ENCODE measurements around the gene TXK.

DNA sequence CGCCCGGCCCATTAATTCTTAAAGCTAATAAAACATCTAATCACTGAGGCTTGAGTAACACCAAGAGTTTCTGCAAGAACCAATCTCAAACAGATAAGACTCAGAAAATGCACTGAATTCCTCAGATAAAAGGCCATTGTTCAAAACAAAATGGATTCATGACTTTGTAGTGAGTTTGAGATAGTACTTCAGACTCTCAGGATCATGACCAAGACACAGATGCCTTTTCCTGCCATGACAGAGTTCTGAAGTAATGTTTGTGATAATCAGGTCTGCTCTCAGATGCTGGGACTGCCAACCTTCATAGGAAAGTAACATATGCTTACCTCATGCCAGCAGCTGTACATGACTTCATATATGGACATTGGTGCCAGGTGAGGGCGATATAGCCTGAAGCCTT lies 62.9 kb downstream of the TXK start:
- TF ChIP-seq, protein P1, sequence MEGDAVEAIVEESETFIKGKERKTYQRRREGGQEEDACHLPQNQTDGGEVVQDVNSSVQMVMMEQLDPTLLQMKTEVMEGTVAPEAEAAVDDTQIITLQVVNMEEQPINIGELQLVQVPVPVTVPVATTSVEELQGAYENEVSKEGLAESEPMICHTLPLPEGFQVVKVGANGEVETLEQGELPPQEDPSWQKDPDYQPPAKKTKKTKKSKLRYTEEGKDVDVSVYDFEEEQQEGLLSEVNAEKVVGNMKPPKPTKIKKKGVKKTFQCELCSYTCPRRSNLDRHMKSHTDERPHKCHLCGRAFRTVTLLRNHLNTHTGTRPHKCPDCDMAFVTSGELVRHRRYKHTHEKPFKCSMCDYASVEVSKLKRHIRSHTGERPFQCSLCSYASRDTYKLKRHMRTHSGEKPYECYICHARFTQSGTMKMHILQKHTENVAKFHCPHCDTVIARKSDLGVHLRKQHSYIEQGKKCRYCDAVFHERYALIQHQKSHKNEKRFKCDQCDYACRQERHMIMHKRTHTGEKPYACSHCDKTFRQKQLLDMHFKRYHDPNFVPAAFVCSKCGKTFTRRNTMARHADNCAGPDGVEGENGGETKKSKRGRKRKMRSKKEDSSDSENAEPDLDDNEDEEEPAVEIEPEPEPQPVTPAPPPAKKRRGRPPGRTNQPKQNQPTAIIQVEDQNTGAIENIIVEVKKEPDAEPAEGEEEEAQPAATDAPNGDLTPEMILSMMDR (IDR thresholded peaks at IDR 0.05 in 2 of 3, conservative IDR thresholded peaks at IDR 0.05 in 1 of 3; ENCODE audit: borderline replicate concordance in 1 of 3, insufficient read depth in 1 of 3, low read depth in 2 of 3, low read length in 2 of 3): no peak
- TF ChIP-seq POLR2A (IDR thresholded peaks at IDR 0.05; ENCODE audit: borderline replicate concordance, extremely low read depth, insufficient read depth, insufficient read length): no peak
- no peak for TF ChIP-seq EZH2 (IDR thresholded peaks at IDR 0.05)
- no peak for TF ChIP-seq CEBPB (IDR thresholded peaks at IDR 0.05; ENCODE audit: low read depth)
- no peak for TF ChIP-seq POLR2AphosphoS5 (IDR thresholded peaks at IDR 0.05; ENCODE audit: low read depth, low read length)
- TF ChIP-seq ELF1 (IDR thresholded peaks at IDR 0.05; ENCODE audit: borderline replicate concordance, low read depth): no peak
- TF ChIP-seq SRF (IDR thresholded peaks at IDR 0.05; ENCODE audit: low read depth): no peak
- TF ChIP-seq, protein P2, sequence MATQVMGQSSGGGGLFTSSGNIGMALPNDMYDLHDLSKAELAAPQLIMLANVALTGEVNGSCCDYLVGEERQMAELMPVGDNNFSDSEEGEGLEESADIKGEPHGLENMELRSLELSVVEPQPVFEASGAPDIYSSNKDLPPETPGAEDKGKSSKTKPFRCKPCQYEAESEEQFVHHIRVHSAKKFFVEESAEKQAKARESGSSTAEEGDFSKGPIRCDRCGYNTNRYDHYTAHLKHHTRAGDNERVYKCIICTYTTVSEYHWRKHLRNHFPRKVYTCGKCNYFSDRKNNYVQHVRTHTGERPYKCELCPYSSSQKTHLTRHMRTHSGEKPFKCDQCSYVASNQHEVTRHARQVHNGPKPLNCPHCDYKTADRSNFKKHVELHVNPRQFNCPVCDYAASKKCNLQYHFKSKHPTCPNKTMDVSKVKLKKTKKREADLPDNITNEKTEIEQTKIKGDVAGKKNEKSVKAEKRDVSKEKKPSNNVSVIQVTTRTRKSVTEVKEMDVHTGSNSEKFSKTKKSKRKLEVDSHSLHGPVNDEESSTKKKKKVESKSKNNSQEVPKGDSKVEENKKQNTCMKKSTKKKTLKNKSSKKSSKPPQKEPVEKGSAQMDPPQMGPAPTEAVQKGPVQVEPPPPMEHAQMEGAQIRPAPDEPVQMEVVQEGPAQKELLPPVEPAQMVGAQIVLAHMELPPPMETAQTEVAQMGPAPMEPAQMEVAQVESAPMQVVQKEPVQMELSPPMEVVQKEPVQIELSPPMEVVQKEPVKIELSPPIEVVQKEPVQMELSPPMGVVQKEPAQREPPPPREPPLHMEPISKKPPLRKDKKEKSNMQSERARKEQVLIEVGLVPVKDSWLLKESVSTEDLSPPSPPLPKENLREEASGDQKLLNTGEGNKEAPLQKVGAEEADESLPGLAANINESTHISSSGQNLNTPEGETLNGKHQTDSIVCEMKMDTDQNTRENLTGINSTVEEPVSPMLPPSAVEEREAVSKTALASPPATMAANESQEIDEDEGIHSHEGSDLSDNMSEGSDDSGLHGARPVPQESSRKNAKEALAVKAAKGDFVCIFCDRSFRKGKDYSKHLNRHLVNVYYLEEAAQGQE (IDR thresholded peaks at IDR 0.05; ENCODE audit: low read depth): no peak
- no peak for TF ChIP-seq EGR1 (IDR thresholded peaks at IDR 0.05; ENCODE audit: low read depth)
- TF ChIP-seq ZBTB33 (IDR thresholded peaks at IDR 0.05; ENCODE audit: extremely low read depth, insufficient replicate concordance, low read length): no peak
- no peak for TF ChIP-seq YY1 (IDR thresholded peaks at IDR 0.05; ENCODE audit: extremely low read depth, insufficient replicate concordance, low read depth, low read length)
- TF ChIP-seq CBX3 (IDR thresholded peaks at IDR 0.05; ENCODE audit: low read depth): no peak
- TF ChIP-seq, protein P3, sequence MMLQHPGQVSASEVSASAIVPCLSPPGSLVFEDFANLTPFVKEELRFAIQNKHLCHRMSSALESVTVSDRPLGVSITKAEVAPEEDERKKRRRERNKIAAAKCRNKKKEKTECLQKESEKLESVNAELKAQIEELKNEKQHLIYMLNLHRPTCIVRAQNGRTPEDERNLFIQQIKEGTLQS (IDR thresholded peaks at IDR 0.05): no peak

All from HCT116 (cell line).